Measurements from ENCODE around the gene NEB.
"Not testable (repeated sequence)": the region's sequence is repeated elsewhere in the genome, so short reads cannot be mapped to it uniquely, and the experiment has no call there.

NEB gene

GRCh38 chr2:151761193-151761592 lies 26.9 kb upstream of the NEB start:
- DNase-seq (ENCODE audit: low spot score) = no peak

DNA sequence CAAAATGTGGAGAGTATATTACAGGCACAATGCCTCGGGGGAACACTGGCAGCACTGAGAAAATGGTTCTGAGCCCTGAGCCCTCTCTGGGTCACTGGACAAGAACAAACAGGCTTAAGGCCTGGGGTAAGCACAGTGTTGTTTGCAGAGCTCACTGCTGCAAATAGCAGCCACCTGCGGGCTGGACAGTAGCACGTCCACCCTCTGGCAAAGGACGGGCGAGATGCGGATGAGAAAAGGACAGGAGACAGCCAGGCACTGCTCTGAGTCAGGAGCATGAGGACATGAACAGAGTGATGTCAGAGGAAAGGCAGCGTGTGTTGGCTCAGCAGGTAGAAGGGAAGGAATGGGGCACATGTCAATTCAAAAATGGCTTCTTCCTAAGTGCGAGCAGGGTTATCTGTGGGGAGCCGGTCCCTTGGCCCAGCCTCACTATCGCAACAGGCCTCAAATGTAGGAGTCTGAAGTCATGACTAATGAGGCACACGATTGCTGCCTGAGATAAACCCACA lies 25.9 kb upstream of the NEB start:
- no peak for DNase-seq (ENCODE audit: low spot score)

GRCh38 chr2:151758744-151759143 lies 24.5 kb upstream of the NEB start:
- no peak for DNase-seq (ENCODE audit: low spot score)

- DNase-seq (ENCODE audit: low spot score) = no peak
Observed at GRCh38 chr2:151757861-151758260, 23.6 kb upstream of the NEB start.

DNA sequence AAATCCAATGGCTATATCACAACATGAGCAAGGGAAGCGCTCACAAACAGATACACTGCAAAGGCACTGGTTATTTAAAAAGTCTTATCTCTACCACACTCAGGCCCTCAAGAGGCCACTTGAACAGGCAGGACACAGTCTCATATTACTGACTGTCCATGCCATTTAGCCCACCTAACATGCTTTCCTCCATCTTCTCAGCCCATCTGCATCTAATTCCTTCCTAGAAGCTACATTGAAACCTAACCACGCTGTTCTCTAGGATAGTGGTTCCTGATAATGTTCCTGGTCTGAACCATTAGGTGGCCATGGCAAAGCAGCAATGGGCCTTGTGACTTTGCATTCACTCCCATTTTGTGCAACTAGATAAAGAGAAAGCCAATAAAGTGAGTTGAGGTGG lies 22.5 kb upstream of the NEB start:
- DNase-seq (ENCODE audit: low spot score) = no peak

DNA sequence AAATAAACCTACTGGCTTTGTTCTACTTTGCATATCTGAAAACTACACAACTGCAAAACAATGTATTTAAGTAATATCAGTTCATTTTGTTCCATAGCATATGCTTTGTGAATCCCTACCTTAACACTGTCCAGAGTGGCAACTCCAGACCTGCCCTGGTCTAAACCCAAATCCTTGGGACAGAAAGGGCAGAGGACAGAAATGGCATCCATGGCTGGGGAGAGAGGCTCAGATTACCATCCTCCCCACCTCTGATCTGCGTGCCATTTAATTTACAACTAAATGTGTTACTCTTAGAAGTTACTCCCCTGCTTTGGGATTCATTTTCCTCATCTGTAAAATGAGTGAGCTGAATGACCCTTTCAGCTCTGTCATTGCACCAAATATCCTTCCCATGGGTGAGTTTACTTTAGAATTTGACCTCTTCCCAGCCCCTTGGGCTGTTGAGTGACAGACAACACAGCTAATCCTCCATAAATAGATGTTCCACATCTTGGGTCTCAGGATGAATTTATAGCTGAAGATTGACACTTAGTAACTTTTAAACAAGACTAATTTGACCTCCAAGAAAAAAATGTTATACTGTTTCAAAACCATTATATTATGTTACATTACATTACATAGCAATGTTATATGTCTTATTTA lies 20.1 kb upstream of the NEB start:
- DNase-seq (ENCODE audit: low spot score) = no peak

DNA sequence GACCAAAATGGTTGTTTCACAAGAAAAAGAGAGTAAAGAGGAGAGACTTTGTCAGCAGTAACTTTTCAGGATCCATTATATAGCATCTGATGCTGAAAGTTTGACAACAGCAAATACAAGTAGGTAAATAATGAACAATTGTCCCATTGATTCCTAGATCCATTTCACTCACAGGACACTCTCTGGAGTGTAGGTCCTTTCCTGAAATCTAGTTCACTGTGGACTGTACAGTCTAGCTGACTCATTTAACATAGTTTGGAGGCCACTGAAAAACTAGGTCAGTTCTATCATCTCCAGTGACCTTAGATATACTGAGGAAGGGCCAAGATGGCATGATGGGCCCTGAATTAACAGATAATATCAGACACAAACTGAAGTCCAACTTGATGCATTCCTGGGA lies 19.3 kb upstream of the NEB start:
- no peak for DNase-seq (ENCODE audit: low spot score)

DNA sequence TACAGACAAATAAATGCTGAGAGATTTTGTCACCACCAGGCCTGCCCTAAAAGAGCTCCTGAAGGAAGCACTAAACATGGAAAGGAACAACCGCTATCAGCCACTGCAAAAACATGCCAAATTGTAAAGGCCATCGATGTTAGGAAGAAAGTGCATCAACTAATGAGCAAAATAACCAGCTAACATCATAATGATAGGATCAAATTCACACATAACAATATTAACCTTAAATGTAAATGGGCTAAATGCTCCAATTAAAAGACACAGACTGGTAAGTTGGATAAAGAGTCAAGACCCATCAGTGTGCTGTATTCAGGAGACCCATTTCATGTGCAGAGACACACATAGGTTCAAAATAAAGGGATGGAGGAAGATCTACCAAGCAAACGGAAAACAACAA lies 11.0 kb upstream of the NEB start:
- not testable (repeated sequence) for DNase-seq (ENCODE audit: low spot score)

DNA sequence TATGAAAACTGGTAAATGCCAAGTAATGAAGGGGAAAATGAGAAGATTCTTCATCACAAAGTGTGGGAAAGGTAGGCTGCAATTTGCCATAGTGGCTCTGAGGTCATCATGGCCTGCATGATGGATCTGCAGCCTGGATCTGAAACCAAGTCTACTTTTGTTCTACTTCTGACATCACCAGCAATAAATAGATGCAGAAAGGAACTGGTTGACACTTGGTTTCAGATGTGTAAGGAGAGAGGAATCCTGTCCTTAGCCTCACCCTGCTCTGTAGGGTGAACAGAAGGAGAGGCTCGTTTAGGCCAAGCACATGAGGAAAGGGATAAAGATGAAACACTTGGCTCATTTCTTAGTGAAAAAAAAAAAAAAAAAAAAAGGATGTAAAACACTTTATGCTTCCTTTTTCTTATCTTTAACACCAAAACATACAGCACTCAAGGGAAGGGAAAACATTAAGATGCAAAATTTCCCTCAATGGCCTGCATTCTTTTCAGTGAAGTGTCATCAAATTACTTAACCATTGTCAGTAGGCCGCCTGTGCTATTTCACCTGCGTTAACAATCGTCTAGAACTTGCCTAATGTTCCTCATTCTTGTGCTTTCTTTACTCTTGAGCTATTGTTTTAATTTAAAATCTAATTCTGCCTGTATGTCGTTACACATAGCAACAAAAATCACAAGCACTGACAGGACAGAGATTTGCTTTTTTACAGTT lies 3.9 kb downstream of the NEB start:
- DNase-seq (ENCODE audit: low spot score) = no peak

DNA sequence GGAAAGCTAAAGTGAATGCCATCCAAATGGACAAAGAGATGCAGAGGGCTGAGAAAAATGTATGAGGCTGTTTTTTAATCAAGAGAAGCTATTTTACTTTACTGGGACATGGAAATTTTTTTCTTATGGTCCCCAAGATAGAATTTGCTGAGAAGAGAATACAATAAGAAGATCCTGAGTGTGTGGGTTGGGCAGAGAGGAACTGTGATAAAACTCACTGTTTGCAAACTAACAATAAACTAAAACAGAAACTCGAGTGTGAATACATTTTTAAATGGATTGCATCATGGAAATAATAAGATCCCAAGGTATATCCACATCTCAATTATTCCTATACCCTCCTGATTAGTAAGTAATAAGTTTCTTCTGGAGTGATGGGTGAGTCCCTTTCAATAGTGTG lies 4.4 kb downstream of the NEB start:
- DNase-seq (ENCODE audit: low spot score) = no peak

DNA sequence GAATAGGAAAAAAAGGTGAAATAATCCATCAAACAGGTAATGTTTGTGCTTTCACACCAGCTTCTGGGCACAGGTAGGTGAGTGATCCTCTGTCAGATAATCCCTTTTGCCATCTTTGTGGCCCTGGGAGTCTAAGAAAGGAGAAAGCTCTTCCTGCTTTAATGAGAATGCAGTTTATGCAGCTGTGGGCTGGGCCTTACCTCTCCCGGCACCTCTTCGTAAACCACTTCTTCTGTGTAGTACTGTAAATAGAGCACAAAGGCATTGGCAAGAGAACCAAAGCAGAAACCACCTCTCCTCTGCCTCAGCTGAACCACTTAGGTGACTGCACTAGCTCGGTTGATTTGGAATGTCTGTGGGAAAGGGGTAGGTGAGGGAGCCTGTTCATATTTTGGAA lies 4.9 kb downstream of the NEB start:
- DNase-seq (ENCODE audit: low spot score) = no peak

DNA sequence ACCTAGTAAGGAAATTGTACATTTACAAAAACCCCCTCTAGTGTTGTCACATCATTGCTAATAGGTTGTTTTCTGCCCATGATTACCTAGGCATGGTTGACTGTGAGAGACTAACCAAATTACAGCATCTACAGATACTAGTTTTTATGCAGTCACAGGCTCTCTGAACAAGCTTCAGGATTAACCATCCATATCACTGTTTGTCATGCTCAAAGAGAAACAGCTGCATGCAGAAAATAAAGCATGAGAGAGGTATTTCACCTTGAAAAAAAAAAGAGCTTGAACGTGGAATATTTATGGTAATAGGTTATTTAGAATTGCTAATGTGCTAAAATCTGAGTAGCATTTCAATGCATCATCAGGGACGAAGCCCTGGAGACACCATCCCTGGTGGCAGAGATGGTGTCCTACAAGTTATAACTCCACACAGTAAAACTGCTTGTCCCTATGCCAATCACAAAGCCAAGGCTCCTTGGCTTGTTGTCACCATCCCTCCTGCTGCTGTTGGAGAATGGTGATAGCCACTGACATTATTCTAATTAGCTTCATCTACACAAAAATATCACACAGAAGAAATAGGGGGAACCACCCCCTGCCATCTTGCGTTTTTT lies 5.4 kb downstream of the NEB start:
- no peak for DNase-seq (ENCODE audit: low spot score)

DNA sequence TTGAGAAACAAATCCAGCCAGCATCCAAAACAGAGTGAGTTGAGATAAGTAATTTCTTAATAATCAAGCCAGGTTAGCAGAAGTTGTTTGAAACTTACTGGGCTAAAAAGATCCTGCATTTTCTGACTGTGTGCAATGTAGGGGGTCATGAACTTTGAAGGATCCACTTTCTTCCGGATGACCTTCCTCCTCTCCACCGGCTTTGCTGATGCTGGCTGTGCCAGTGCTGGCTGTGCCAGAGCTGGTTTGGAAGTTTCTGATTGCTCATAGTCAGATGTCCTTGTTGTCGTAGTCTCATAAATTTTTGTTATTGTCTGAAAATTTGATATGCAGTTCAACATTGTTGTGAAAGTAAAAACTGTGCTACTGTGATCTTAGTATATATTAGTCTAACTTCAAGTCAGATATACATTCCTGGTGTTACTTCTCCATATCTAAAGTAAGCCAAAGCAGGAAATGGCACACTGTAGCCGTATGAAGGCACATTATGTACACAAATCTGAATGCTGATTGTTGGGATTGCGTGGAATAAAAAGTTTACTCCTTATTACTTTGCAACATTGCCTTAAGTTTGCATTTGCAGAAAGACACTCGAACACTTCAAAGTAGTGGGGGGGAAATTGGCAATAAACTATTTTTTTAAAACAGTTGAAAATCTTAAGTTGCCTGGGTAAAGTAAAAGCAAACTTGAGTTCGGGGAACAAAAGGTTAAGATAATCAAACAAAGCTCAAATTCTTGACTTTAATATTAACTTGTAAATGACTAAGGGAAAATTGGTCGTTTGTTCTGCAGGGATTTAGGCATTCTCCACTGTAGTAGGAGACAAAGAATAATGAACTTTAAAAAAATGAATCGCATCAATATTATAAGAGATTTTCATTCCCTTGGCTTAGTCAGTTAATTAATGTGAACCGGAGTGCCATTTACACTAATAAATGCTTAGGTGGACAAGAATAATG lies 6.4 kb downstream of the NEB start:
- no peak for DNase-seq (ENCODE audit: low spot score)

DNA sequence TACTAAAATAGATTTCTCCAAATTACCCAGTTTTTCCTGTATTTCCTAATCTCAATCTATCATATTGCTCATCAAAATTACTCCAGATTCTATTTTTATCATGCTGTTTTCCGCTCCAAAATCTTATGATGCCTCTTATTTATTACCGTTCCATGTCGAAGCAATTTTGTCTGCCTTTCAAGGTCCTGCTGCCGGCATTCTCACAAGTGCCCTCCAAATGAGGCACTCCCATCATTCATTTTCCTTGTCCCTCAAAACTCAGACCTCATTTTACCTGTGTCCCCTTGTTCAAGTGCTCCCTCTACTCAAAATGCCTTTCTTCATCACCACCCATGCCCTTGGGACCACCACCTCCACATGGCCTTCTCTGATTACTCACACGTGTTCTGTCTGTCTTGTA lies 13.1 kb downstream of the NEB start:
- no peak for DNase-seq (ENCODE audit: low spot score)

- DNase-seq (ENCODE audit: low spot score) = no peak
Observed at GRCh38 chr2:151720521-151720920, 13.8 kb downstream of the NEB start.

DNA sequence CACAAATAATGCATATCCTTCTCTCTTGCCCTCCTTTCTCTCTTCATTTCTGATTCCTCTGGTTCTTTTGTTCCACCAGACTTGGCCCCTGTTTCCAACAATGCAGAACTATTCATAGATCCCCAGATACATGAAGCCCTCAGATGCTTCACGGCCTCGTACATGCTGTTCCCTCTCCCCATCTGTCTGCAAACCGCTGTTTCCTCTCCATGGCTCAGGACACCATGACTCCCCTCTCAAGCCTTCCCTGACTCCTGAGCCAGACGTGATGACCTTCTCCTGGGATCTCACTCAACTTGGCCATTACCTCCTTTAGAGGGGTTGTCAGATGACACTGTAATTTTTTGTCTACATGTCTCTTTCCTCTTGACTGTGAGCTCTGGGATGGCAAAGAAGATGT lies 15.5 kb downstream of the NEB start:
- DNase-seq (ENCODE audit: low spot score) = no peak

- no peak for DNase-seq (ENCODE audit: low spot score)
Observed at GRCh38 chr2:151718247-151718646, 16.0 kb downstream of the NEB start.

- DNase-seq (ENCODE audit: low spot score) = no peak
Observed at GRCh38 chr2:151716721-151717120, 17.6 kb downstream of the NEB start.

DNA sequence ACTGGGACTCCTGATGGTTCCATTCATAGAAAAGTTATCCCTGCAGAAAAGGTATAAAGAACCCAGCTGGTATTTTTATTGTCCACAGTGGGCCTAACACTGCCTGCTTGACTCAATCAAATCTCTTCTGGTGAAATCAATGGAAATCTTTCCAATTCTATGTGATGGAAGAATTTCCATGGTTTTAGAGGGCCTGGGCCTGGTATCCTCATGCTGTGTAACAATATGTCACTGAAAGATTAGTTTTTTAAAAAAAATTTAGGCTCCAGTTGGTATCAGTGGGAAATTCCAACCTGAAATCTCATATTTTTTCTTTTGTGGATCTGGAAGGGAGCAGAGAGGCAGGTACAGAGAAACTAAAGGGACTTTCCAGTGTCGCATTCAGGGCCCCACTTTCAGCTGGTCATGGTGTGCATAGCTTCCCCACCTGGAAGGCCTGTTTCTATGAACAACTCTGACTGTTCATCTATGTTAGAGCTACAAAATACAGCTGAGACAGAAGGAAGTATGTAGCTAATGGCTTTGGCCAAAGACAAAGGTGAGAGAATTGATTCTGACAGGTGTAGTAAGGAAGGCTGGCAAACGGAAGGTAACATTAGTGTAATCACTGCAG lies 20.9 kb downstream of the NEB start:
- DNase-seq (ENCODE audit: low spot score) = no peak

GRCh38 chr2:151711025-151711424 lies 23.3 kb downstream of the NEB start:
- DNase-seq (ENCODE audit: low spot score) = no peak

GRCh38 chr2:151708788-151709187 lies 25.5 kb downstream of the NEB start:
- DNase-seq (ENCODE audit: low spot score) = no peak

DNA sequence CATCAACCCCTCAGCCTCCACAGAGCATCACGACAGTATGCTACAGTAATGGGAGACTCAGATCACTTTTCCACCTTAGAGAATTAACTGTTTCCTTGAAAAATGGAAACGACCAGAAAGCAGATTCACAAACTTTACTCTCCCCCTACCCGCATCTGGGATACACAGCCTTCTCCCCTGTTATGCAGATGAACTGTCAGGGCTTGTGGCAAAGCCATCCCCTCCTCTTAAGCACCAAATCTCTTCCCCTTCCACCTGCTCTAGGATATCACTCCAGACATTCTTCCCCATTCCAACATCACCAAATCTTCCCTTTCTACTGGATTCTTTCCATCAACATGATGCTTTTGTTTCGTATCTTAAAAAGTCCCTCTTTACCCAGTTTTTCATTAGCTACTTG lies 26.4 kb downstream of the NEB start:
- DNase-seq (ENCODE audit: low spot score) = no peak
